Stimulated activated CD8-positive, alpha-beta memory T cell treated with anti-CD3 and anti-CD28 coated beads, Interleukin-4, amount 100 ng/mL, for 1 hour (primary cell): ENCODE data around the gene OSER1.
"Not testable (repeated sequence)": the region's sequence is repeated elsewhere in the genome, so short reads cannot be mapped to it uniquely, and the experiment has no call there.

ENCODE experiments used
- DNase-seq, 2 donors: peaks; one replicate each; pipeline ENCODE4 v3.0.0-alpha.2; 2020; ENCODE audit warnings: low read depth in 2 of 2, low spot score in 1 of 2

Gene OSER1

GRCh38 chr20:44204156-44204831 is 6.3 kb downstream of the OSER1 start:
- DNase-seq = no peak

GRCh38 chr20:44203161-44203560 is 7.4 kb downstream of the OSER1 start:
- DNase-seq = no peak

- no peak for DNase-seq
Observed at GRCh38 chr20:44200983-44201382, 9.6 kb downstream of the OSER1 start.

GRCh38 chr20:44200371-44200770 is 10.2 kb downstream of the OSER1 start:
- no peak for DNase-seq

GRCh38 chr20:44199877-44200276 is 10.7 kb downstream of the OSER1 start:
- no peak for DNase-seq

GRCh38 chr20:44198872-44199271 is 11.7 kb downstream of the OSER1 start:
- no peak for DNase-seq

- no peak for DNase-seq
Observed at GRCh38 chr20:44196271-44196670, 14.3 kb downstream of the OSER1 start.

- no peak for DNase-seq
Observed at GRCh38 chr20:44195605-44196004, 15.0 kb downstream of the OSER1 start.

GRCh38 chr20:44193801-44194200 is 16.8 kb downstream of the OSER1 start:
- DNase-seq = no peak

- not testable (repeated sequence) for DNase-seq
Observed at GRCh38 chr20:44191640-44192039, 18.9 kb downstream of the OSER1 start.

GRCh38 chr20:44190197-44190852 is 20.2 kb downstream of the OSER1 start:
- not testable (repeated sequence) for DNase-seq

- DNase-seq = no peak
Observed at GRCh38 chr20:44188752-44189151, 21.8 kb downstream of the OSER1 start.

GRCh38 chr20:44187772-44188709 is 22.5 kb downstream of the OSER1 start:
- no peak for DNase-seq

- no peak for DNase-seq
Observed at GRCh38 chr20:44187054-44187771, 23.4 kb downstream of the OSER1 start, which contains the start of gene JPH2. Gene JPH2, minus strand, starts transcription at chr20:44187188. Its CDS starts 483 bp downstream, at chr20:44186705.

- DNase-seq = no peak
Observed at GRCh38 chr20:44186674-44187053, 23.9 kb downstream of the OSER1 start.

GRCh38 chr20:44186201-44186600 is 24.4 kb downstream of the OSER1 start:
- DNase-seq = no peak

GRCh38 chr20:44185574-44185973 is 25.0 kb downstream of the OSER1 start:
- DNase-seq = no peak

GRCh38 chr20:44183282-44183681 is 27.3 kb downstream of the OSER1 start:
- DNase-seq = no peak

- DNase-seq = no peak
Observed at GRCh38 chr20:44182863-44183262, 27.7 kb downstream of the OSER1 start.

GRCh38 chr20:44182135-44182765 is 28.3 kb downstream of the OSER1 start:
- no peak for DNase-seq

GRCh38 chr20:44181611-44182010 is 29.0 kb downstream of the OSER1 start:
- DNase-seq = no peak
